GM23248 (cell line): ENCODE measurements around the gene ADAMTSL1.

Experiments
- EZH2 ChIP-seq: fragments of 200-600 bp; sonication (generic); IDR thresholded peaks from 2 replicates; pipeline ENCODE4 v1.6.1; 2018; ENCODE audit warnings: antibody characterized with exemption, mild to moderate bottlenecking; ENCODE audit not compliant: insufficient read depth, poor library complexity, severe bottlenecking
- EZH2phosphoT487 ChIP-seq: fragments of 200-600 bp; sonication (generic); IDR thresholded peaks from 2 replicates; pipeline ENCODE4 v1.6.1; 2018; ENCODE audit warnings: antibody characterized with exemption, moderate library complexity, mild to moderate bottlenecking, low read depth; ENCODE audit not compliant: insufficient read depth

GRCh38 chr9:18480662-18481093 lies 6.7 kb downstream of the ADAMTSL1 start:
- no peak for TF ChIP-seq EZH2phosphoT487
- no peak for TF ChIP-seq EZH2
